Fibroblast of skin of abdomen (primary cell): ENCODE measurements around the gene MUC6.

Experiments used
- DNase-seq: peaks from one replicate; pipeline ENCODE4 v3.0.0-alpha.2; 2013

MUC6 gene

DNA sequence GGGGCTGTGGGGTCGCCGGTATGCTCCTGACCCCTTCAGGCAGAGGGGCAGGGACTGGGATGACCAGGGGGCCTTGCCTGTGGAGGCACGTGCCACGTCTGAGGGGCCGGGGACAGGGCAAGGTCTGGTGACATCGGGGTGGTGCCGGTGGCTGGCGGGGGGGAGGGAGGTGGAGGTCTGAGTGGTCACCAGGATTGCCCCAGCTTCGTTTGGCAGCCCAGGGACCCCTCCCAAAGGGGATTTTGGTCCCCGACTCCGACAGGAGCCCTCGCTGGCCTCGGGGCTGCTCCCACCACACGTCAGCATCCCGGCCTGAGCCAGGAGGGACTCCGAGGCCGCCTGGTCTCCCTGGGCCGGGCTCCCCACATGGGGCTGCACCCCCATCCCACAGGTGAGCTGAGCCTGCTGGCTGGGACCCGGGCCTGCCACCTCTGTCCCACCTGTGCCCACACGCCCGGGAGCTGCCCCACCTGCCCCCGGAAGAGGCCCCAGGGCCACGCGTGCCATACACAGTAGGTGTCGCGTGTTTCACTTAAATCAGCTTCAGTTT is 1.1 kb upstream of the MUC6 start:
- no peak for DNase-seq

- DNase-seq: no peak
These were observed 413 bp upstream of the MUC6 start for GRCh38 chr11:1036931-1037330.

DNA sequence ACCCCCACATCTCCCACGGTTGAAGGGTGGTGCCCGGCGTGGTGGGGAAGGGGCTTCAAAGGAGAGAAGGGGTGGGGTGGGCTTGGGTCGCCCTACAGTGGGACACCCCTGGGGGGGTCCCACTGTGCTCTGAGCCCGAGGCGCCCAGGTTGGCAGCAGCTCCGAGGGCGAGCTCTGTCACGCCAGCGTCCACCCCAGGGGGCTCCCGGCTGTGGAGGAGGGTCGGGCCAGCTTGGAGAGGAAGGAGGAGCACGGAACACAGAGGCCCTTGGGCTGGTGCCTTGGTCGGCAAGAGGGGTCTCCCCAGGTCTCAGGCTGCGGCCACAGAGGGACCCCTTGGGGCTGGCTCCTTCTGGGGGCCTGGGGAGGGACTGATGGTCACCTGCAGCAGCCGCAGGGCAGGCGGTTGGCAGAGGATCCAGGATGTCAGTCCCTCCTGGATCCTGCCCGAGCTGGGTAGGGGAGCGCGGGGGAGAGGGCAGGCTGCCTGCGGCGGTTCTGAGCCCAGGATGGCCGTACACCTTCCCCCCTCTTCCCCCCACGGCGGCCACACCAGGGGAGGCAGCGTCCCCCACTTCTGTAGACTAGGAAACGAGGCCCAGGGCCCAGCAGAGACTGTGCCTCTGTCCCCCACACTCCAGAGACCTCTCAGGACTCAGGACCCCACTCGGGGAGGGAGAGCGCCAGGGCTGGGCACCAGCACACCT is 788 bp downstream of the MUC6 start:
- no peak for DNase-seq

GRCh38 chr11:1034456-1035295 is 1.8 kb downstream of the MUC6 start:
- no peak for DNase-seq

DNA sequence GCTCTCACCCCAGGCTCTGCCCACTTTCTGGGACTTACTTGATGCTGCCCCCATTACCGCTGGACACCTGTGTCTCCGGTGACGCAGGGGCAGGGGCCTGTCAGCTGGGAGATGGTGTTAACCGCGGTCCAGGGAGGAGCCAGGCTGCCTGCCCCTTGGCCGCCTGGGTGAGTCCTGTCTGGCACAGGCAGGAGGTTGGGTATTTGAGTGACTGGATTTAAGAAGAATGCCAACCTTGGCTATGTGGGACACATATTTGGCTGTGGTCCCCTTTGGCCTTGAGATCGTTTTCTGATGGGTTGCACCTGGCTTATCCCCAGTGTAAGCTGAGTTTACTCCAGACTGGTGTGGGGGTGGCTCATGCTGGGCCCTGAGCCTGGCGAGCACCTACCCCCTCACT is 2.5 kb downstream of the MUC6 start:
- no peak for DNase-seq

DNA sequence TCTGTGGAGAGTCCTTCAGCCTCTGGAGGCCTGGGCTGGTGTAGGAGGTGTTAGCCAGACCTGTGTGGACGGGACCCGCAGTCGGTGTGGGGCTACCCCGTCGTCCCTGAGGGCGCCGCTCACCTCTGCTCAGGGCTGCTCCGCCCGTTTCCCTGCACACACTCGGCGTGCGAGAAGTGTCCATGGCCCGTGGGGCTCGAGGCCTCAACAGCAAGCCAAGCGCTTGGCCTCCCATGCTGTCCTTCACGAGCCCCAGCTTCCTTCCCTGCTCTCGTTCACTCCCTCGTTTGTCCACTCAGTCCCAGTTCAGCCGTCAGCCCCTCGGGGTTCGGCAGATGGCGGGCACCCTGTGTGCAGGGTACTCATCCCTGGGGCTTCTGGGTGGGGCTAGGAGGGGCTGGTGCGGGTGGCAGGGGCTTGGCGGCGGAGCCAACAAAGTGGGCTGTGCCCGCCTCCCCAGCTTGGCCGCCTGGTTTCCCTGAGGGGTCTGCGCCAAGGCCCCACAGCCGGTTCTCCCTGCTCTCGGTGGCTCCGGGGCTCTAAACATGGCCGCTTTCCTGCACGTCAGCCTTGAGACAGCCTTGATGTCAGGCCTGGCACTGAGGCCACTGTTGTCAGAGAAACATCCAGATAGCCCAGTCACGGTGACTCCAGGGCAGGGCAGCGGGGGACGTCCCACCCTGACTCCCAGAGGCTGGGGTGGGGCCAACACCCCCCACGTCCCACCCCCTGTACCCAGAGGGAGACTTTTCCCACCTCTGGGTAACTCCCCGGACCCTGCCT is 3.3 kb downstream of the MUC6 start:
- DNase-seq: no peak

DNA sequence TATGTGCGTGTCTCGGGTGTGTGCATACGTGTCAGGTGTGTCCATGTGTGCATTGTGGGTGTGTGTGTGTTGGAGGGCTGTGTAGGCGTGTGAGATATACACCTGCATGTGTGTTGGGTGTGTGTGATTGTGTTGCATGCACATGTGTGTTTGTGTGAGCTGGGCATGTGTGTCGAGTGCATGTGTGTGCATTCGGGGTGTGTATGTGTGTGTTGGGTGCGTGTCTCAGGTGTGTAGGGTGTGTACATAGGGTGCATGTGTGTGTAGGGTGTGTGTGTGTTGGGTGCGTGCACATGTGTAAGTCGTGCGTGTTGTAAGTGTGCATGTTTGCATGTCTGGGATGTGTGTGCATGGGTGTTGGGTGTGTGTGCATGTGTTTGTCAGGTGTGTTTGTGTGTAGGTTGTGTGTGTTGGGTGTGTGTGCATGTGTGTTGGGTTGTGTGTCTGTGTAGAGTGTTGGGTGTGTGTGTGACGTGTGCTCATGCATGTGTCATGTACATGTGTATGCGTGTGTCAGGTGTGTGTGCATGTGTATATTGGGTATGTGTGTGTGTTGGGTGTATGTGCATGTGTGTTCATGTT is 4.1 kb downstream of the MUC6 start:
- no peak for DNase-seq

GRCh38 chr11:1031121-1031899 is 5.2 kb downstream of the MUC6 start:
- DNase-seq: no peak

GRCh38 chr11:1030556-1030955 is 6.0 kb downstream of the MUC6 start:
- no peak for DNase-seq

DNA sequence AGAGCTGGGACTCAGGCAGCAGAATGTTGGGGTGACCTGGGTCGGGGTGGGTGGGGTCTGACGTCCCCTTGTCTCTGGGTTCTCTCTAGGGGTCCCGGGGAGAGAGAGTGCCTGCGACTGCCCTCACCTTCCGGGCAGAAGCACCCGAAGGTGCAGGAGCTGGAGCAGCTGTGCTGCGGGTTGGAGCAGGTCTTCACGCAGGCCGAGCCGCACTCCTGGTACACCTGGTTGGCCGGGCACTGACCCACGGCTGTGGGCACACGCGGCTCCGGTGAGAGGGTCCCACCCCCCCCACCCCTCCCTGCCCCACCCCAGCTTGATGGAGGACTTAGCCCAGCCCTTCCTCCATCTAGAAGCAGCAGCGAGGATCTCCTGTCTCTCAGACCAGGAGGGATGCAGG is 6.4 kb downstream of the MUC6 start:
- no peak for DNase-seq

- DNase-seq: no peak
These were observed 6.9 kb downstream of the MUC6 start for GRCh38 chr11:1029654-1030053.

DNA sequence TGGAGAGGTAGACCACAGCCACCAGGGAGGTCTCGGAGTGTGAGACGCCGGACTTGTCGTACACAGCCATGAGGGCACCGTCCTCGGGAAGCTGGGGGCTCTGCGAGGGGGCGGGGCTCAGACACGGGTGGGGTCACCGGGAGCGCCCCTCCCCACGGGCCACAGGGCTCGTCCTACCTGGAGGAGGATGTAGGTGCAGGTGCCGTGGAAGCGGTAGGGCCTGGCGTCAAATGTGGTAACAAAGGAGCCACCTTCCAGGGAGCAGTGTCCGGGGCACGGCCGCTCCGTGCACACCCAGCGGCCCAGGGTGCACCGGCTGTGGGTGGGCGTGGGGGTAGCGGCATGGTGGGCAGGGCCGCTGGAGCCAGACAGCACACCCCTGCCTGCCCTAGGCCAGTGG is 7.5 kb downstream of the MUC6 start:
- no peak for DNase-seq

DNA sequence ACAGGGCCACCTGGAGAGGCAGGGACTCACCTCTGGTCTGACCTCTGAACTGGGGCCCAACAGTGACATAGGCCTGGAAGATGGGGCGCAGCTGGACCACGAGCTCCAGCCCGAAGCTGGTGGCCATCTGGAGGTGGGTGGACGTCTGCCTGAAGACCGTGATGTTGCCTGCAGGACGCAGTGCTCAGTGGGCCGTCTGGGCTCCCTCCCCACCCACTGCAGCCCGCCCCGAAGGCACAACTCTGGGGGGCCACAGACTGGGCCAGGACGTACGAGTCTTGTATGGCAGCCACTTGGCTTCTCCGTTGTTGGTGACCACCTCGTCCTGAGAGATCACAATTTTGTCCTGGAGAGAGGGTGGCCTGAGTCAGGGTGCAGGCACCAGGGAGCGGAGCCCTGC is 7.9 kb downstream of the MUC6 start:
- DNase-seq: no peak

DNA sequence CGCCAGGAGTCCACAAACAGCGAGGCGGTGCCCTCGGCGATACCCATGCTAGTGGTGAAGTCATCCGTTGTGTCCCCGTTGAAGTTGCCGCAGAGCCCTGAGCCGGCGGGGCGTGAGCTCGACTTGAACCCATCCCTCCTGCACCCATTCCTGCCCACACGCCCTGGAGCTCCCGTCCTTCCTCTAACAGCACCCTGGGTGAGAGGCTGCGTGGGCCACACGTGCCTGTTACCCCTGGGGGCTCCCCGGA is 8.3 kb downstream of the MUC6 start:
- DNase-seq: no peak

GRCh38 chr11:1027483-1028290 is 8.8 kb downstream of the MUC6 start:
- DNase-seq: no peak

DNA sequence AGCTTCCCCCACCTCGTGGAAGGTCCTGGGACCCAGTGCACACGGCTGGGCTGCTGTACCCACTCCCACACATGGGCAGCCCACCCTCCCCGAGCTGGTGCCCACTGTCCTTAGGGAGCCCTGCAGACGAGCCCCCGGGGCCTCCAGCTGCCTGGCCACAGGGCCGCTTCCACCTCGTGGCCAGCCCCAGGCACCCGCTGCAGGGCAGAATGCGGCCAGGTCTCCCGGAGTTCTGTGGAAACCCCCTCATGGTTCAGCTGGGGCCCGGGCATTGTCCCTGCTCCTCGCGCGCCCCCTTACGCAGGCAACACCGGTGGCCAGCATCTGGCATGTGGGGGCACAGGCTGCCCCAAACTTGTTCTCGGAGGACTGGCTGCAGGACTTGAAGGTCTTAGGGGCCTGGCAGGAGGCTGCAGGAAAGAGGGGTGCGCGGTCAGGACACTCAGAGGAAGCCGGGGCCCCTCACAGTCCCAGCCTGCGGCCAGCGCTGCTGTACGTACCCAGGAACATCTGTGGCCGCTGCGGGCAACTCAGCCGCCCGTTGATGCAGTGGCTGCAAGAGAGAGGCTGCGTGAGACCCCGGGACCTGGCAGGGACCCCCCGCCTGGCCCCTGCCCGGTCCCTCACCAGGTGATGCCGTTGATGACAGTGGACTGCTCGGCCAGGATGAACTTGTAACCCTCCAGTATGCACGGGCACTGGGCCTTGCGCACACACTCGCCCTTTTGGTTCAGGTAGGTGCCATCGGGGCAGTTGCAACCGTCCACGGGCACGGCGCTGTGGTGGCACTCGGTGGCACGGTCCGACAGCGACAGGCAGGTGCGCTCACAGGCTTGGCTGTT is 9.7 kb downstream of the MUC6 start:
- DNase-seq: no peak

GRCh38 chr11:1026163-1026450 is 10.4 kb downstream of the MUC6 start:
- no peak for DNase-seq

- DNase-seq: no peak
These were observed 10.9 kb downstream of the MUC6 start for GRCh38 chr11:1025410-1026162.

DNA sequence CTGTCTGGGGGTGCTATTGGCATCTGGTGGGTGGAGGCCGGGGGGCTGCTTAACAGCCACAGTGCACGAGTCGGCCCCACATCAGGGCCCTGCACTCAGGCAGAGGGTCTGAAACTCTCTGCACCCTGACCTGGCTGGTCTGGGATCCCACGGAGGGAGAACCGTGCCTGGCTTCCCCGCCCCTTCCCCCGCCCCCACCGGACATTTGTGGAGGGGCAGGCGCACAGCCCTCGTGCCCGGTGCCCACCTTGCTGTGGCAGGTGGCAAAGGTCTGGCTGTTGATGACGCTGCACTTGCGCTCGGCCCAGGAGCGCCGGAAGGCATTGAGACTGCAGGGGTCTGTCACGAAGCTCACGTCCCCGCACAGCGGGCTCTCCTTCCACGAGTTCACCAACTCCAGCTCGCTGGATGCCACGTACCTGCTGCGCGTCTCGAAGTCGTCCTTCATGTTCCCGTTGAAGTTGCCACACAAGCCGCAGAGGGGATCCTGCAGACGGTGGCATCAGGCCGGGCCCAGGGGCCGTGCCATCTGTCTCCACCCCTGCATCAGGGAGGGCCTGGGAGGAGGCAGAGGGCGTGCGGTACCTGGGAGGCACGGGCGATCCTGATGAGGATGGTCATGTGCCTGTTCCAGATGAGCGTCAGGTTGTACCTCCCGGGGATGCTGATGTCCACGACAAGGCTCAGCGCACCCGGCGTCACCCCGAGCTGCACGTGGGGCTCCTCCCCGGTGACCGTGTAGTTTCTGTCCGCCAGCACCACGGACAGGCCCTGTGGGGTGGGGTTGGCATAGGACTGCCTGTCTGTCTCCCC is 11.7 kb downstream of the MUC6 start:
- no peak for DNase-seq
